Activated CD8-positive, alpha-beta memory T cell treated with anti-CD3 and anti-CD28 coated beads, Interleukin-2, amount 10 ng/mL, durations not matched to agents 7 days and 5 days (primary cell): ENCODE results near the gene GCK. TPM values are rescaled to one million over a fixed set of nuclear protein-coding genes. Genes with fewer than 3 reads are reported as not detected.

Experiments
- ATAC-seq: fragments of 150-1000 bp; cut with Tn5 transposase; one replicate; pipeline ENCODE4 v1.10.0; 2021; ENCODE audit warnings: moderate library complexity
- CTCF ChIA-PET: fragments of 350-600 bp; sonication (Branson Sonifier 250); formaldehyde crosslinking; loops from one replicate; lab custom pipeline; 2021; ENCODE audit warnings: antibody characterized with exemption; lab: Charles Lee
- DNase-seq: peaks from one replicate; pipeline ENCODE4 v3.0.0-alpha.2; 2020
- H3K27ac Mint-ChIP-seq: one replicate; pipeline ENCODE4 v1.8.0; 2021; ENCODE audit warnings: mild to moderate bottlenecking, mixed read lengths
- H3K27me3 Mint-ChIP-seq: one replicate; pipeline ENCODE4 v1.8.0; 2021; ENCODE audit warnings: mixed read lengths
- H3K36me3 Mint-ChIP-seq: one replicate; pipeline ENCODE4 v1.8.0; 2021; ENCODE audit warnings: mild to moderate bottlenecking, mixed read lengths
- H3K4me1 Mint-ChIP-seq: one replicate; pipeline ENCODE4 v1.8.0; 2021; ENCODE audit warnings: mixed read lengths
- H3K4me3 Mint-ChIP-seq: one replicate; pipeline ENCODE4 v1.8.0; 2021; ENCODE audit warnings: mild to moderate bottlenecking, moderate library complexity, mixed read lengths
- H3K9me3 Mint-ChIP-seq: one replicate; pipeline ENCODE4 v1.8.0; 2022; ENCODE audit warnings: low read depth, mixed read lengths
- total RNA-seq, 2 experiments: library from RNA; stranded (reverse); gene quantifications; one replicate each; pipeline ENCODE4 v1.2.3, GENCODE V29; 2021

Gene GCK
- total RNA-seq, 2 experiments from 2014 or later, result 0.23 TPM; not detected in 1

DNA sequence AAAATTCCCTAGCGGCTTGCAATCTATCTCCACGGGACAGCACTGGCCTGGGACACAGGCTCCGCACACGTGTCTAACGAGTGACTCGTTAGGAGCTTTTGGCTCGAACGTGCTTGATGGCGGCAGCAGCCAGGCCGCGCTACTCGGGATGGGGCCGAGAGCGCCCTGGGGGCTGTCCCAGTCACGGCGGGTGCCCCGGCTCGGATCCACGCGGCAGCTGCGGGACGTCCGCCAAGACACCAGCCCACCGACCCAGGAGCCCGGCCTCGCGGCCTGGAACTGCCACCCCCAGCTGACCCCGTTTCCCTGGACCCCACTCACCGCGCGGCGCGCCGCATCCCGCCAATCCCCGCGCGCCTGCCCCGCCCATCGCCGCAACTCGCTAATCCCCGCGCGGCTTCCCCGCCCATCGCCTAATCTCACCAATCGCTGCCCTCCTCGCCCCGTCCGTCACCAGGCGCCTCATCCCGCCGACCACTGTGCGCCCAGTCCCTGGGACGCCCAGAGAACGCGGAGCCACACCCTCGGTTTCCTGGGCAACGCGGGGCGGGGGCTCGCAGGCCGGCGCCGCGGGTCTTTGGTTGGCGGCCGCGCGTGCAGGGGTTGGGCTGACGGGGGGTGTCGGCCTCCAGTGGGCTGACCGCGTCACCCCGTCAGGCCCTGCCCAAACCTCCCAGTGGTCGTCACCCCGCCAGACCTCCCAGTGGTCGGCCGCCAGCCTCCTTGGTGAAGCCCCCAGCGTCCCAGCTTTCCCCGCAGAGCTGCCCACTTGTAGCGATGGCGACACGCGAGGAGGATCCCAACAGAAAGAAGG lies 65.8 kb downstream of the GCK start, which contains the start of gene POLD2:
POLD2 (minus strand) TSS at position 359 of the 814 bp plus-strand sequence. CDS start 1,495 bp downstream, outside the sequence.
- DNase-seq, result peak; percentile 99
- peak; percentile 99 for ATAC-seq
- H3K9me3 Mint-ChIP-seq, result no peaks in the 10 kb centered on the region
- H3K27me3 Mint-ChIP-seq, result peaks cover 18% of the 10 kb centered on the region
- H3K4me3 Mint-ChIP-seq, result peak within 1 kb of the TSS; percentile 79
- peaks cover 17% of the 10 kb centered on the region for H3K36me3 Mint-ChIP-seq
- CTCF ChIA-PET, result interaction anchor here (0.9 to 1.3 kb wide), 5 partner anchors 7 to 442 kb away, joined by 3 to 4 read pairs (median 3); no protein-coding TSS in a partner anchor
- H3K4me1 Mint-ChIP-seq, result peaks cover 36% of the 10 kb centered on the region
- peak within 1 kb of the TSS; percentile 61 for H3K27ac Mint-ChIP-seq

DNA sequence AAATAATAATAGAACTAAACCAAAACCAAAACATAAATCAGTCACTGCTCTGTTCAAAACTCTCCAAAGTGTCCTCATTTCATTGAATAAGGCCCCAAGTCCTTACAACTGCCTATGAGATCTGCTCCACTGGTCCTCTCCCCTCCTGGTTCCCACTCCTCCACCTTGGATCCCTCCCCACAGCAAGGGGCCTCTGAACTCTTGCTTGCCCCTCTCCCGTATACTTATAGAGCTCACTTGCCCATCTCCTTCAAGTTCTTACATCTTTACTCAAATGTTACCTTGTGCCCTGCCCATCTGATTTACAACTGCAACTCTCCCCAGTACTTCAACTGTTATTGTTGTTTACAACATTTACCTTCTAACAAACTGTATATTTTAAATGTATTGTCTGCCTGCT lies 66.7 kb downstream of the GCK start:
- ATAC-seq (no peak), DNase-seq (no peak)
- peaks cover 23% of the 10 kb centered on the region for H3K36me3 Mint-ChIP-seq
- peaks cover 15% of the 10 kb centered on the region for H3K27me3 Mint-ChIP-seq
- peak overlapping the region; percentile 61 for H3K27ac Mint-ChIP-seq
- H3K4me3 Mint-ChIP-seq, result peak overlapping the region; percentile 79
- no peaks in the 10 kb centered on the region for H3K9me3 Mint-ChIP-seq
- CTCF ChIA-PET, result interaction anchor here (0.9 to 1.3 kb wide), 6 partner anchors 8 to 443 kb away, joined by 3 to 4 read pairs (median 4); no protein-coding TSS in a partner anchor
- H3K4me1 Mint-ChIP-seq, result peaks cover 39% of the 10 kb centered on the region

DNA sequence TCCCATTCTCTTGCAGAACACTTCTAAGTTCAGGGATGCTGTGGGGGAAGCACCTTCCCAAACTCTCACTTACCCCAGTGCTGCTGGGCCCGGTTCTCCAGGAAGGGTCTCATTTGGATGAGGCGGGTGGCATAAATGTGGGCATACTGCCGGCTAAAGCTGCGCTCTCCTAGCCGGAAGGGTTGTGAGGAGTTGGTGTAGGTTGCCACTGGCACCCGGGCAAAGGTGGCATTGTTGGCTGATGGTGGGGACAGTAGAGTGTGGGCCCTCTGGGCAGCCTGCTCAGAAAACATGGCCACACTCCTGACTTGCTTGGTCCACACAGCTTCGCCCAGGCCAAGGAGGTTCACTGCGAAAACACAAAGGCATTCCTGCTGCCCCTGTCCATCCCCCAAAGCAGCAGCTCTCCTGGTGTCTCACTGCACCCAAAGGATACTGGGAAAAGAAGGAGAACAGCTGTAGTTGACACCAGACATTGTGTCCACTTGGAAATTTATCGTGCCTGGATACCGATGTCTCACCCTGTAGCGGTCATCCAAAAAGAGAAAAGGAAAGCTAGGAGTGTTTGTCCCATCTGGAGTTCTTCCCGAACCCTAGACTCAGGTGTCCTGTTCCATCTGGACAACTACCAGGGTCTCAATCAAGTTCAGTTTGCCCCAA lies 67.3 kb downstream of the GCK start:
- Mint-ChIP-seq H3K27ac (no peak overlapping the region), H3K27me3 (peaks cover 12% of the 10 kb centered on the region), H3K36me3 (peaks cover 27% of the 10 kb centered on the region), H3K9me3 (no peaks in the 10 kb centered on the region), H3K4me1 (peaks cover 39% of the 10 kb centered on the region), H3K4me3 (peak overlapping the region; percentile 79)
- DNase-seq, result no peak
- ATAC-seq, result no peak
- CTCF ChIA-PET, result interaction anchor here (1.2 to 1.3 kb wide), 2 partner anchors 9 to 13 kb away, joined by 3 to 4 read pairs; no protein-coding TSS in a partner anchor

DNA sequence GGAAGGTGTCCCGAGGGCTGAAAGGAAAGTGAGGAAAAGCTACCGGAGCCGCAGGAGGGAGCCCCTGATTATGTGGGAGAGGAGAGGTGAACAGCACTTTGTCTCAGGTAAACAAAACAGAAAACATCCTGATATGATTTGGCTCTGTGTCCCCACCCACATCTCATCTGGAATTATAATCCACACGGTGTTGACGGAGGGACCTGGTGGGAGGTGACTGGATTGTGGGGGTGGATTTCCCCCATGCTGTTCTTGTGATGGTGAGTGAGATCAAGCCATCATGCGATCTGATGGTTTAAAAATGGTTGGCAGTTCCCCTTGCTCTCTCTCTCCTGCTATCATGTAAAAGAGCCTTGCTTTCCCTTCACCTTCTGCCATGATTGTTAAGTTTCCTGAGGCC lies 68.8 kb downstream of the GCK start:
- Mint-ChIP-seq H3K9me3 (no peaks in the 10 kb centered on the region), H3K4me1 (peaks cover 39% of the 10 kb centered on the region), H3K4me3 (no peak overlapping the region), H3K36me3 (peaks cover 27% of the 10 kb centered on the region), H3K27ac (no peak overlapping the region), H3K27me3 (peaks cover 5% of the 10 kb centered on the region)
- DNase-seq (no peak), ATAC-seq (no peak)
- CTCF ChIA-PET, result interaction anchor here (1.2 kb wide), 1 partner anchor 80 kb away, joined by 3 read pairs; the partner anchor contains the start of gene YKT6

DNA sequence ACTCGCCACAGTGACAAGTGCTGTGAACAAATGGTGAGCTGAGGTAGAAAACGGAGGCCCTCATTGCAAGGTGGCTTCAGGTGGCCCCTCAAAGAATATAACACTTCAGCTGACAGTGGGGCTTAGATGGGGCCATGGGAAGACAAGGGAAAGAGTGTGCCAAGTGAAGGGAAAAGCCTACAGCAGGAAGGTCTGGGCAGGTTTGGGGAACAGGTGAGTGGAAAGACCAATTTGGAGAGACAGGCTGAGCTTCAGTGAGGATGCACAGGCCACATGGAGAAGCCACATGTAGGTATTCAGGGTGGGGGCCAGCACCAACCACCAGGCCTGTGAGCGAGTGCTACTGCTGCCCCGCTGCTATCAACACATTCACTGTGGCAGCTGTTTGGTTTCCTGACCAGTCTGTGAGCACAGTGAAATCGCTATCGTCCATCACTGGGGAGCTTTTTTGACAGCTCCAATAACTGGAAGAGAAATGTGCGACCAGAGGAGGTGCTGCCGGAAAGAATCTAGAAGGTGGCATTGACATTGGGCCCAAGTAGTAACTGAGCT lies 69.3 kb downstream of the GCK start:
- no peak overlapping the region for H3K27ac Mint-ChIP-seq
- H3K4me1 Mint-ChIP-seq, result peaks cover 39% of the 10 kb centered on the region
- no peaks in the 10 kb centered on the region for H3K9me3 Mint-ChIP-seq
- DNase-seq (no peak), ATAC-seq (no peak)
- no peaks in the 10 kb centered on the region for H3K27me3 Mint-ChIP-seq
- peaks cover 27% of the 10 kb centered on the region for H3K36me3 Mint-ChIP-seq
- no peak overlapping the region for H3K4me3 Mint-ChIP-seq
- CTCF ChIA-PET, result interaction anchor here (1.2 kb wide), 1 partner anchor 81 kb away, joined by 3 read pairs; the partner anchor contains the start of gene YKT6

DNA sequence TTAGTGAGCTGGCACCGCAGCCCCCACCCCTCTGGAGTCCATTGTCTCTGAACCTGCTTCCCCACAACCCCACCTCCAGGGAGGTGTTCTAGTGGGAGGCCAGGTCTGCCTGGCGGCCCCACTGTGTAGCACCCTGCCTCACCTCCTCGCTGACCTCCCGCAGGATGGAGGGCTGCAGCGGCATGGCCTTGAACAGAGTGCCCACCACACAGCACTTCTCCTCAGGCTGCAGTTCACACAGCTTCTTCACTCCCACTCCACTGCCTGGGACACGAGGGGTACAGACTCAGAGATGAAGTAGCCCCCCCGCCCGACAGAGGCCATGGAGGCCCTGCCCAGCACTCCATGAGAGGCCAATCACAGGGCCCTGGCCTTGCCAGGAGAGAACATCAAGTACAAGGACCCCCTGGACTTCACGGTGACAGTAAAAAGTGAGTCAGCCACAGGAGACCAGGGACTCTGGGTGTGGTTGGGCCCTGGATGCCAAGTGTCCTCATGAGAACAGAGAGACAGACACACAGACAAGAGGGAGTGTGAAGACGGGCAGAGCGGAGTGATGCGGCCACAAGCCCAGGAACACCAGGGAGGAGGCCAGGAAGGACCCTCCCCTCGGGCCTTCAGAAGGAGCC lies 71.3 kb downstream of the GCK start:
- no peak overlapping the region for H3K4me3 Mint-ChIP-seq
- H3K27me3 Mint-ChIP-seq, result no peaks in the 10 kb centered on the region
- no peak overlapping the region for H3K27ac Mint-ChIP-seq
- DNase-seq (no peak), ATAC-seq (no peak)
- no peaks in the 10 kb centered on the region for H3K9me3 Mint-ChIP-seq
- H3K4me1 Mint-ChIP-seq, result peaks cover 36% of the 10 kb centered on the region
- CTCF ChIA-PET, result no interaction called here
- peaks cover 32% of the 10 kb centered on the region for H3K36me3 Mint-ChIP-seq

DNA sequence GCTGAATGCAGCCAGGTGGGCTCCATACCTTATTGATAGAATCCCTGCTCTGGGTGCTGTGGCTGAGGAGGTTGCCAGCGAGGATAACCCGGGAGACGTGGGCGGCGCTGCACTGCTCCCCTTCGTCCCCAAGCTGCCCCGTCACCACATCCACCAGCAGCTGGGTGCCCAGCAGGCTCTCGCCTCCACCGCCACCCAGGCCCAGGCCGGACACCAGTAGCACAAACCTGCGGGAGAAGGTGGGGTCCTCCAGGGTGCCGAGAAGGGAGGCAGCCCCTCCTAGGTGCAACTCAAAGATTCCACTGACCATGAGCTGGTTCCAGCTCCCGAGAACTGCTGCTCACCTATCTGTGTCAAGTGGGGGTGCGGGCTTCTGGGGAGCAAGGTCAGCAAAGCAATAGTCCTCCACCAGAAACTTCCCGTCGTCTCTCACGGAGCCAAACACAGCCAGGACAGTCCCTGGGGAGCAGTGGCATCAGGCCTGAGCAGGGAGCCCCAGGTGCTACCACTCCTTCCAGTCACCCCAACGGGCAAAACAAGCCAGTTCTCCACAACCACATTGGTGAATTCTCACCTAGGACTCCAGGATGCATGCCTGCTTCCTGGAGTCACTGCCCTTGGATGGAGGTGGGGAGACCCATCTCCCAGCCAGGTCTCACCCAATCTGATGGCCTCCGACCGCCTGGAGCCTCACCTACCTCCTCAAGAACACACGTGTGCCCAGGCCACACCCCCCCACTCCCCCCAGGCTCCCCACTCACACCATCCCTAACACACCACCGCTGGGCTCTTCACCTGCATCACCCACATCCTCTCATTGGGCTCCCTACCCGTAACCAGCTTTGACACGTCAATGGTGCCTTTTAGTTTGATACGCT lies 72.2 kb downstream of the GCK start:
- DNase-seq (no peak), ATAC-seq (no peak)
- Mint-ChIP-seq H3K27ac (no peak overlapping the region), H3K36me3 (peaks cover 32% of the 10 kb centered on the region), H3K4me1 (peaks cover 29% of the 10 kb centered on the region), H3K9me3 (no peaks in the 10 kb centered on the region), H3K4me3 (no peak overlapping the region), H3K27me3 (no peaks in the 10 kb centered on the region)
- CTCF ChIA-PET, result no interaction called here

DNA sequence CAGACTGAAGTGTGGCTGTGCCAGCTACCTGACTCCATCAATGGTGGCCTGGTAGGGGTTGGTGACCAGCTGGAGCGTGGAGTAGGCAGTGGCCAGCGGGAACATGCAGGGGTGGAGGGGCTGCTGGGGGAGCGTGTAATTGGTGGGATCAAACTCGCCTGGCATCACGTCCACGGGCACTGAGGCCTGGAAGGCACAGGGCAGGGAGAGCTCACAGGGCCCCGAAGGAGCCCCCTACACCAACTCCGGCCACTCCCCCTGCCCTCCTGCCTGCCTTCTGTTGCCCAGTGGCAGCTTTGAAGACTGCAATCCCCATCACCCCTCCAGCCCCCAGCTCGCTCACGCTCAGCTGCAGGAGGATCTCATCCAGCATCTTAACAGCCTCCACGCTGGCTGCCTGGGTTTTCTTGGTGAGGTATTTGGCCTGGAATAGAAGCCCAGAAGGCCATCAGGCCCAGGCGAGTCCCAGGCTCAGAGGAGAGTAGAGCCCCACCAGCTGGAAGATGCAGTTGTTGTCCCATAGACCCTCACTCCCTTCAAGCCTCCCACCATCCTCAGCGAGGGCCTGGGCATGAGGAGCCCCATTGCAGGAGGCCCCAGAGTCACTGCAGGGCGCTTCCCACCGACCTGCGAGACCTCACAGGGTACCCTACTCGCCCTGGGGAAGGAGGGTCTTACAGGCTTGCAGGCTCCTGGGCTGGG lies 73.0 kb downstream of the GCK start:
- peaks cover 32% of the 10 kb centered on the region for H3K36me3 Mint-ChIP-seq
- H3K4me3 Mint-ChIP-seq, result no peak overlapping the region
- H3K27ac Mint-ChIP-seq, result no peak overlapping the region
- no peaks in the 10 kb centered on the region for H3K9me3 Mint-ChIP-seq
- DNase-seq (no peak), ATAC-seq (no peak)
- CTCF ChIA-PET, result interaction anchor here (1.5 kb wide), 1 partner anchor 81 kb away, joined by 4 read pairs; no protein-coding TSS in a partner anchor
- no peaks in the 10 kb centered on the region for H3K27me3 Mint-ChIP-seq
- H3K4me1 Mint-ChIP-seq, result peaks cover 23% of the 10 kb centered on the region

DNA sequence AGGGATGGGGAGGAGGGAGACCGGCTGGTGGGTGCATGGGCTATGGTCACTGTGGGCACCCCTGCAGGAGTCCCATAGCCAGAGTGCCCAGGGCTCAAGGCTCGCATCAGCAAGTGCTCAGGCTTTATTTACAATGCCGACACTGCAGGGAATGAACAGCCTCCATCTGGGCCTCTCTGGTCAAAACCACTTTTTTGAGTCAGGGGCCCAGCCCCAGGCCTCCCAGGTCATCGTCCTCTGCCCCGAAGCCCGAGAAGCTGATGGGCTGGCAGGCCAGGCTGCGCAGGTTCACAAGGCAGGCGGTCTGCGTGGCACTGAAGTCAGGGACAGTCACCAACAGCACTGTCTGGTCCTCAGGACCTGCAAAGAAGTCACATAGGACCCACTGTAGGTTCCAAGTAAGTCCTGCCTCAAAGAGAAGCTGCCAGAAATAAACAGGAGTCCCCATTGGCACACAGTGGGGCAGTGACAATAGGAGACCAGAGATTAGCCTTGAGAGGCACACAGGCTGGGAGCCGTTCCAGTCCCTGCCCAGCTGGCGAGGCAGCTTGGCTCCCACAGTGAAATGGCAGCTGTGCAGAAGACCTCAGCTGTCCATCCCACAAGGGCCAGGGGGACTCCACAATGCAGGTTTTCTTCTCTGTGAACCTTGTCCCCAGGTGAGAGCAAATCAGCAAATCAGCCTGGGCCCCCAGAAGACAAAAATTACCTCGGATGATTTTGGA lies 74.5 kb downstream of the GCK start:
- Mint-ChIP-seq H3K27me3 (no peaks in the 10 kb centered on the region), H3K27ac (no peak overlapping the region), H3K36me3 (peaks cover 24% of the 10 kb centered on the region), H3K4me3 (no peak overlapping the region), H3K4me1 (peaks cover 8% of the 10 kb centered on the region), H3K9me3 (no peaks in the 10 kb centered on the region)
- no peak for ATAC-seq
- CTCF ChIA-PET, result interaction anchor here (1.5 kb wide), 1 partner anchor 82 kb away, joined by 4 read pairs; no protein-coding TSS in a partner anchor
- no peak for DNase-seq

DNA sequence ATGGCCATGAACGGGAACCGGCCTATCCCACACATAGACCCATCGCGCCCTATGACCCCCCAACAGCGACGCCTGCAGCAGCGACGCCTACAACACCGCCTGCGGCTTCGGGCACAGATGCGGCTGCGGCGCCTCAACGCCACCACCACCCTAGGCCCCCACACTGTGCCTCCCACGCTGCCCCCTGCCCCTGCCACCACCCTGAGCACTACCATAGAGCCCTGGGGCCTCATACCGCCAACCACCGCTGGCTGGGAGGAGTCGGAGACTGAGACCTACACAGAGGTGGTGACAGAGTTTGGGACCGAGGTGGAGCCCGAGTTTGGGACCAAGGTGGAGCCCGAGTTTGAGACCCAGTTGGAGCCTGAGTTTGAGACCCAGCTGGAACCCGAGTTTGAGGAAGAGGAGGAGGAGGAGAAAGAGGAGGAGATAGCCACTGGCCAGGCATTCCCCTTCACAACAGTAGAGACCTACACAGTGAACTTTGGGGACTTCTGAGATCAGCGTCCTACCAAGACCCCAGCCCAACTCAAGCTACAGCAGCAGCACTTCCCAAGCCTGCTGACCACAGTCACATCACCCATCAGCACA lies 75.4 kb downstream of the GCK start:
- Mint-ChIP-seq H3K27me3 (no peaks in the 10 kb centered on the region), H3K27ac (no peak overlapping the region), H3K9me3 (no peaks in the 10 kb centered on the region), H3K4me1 (peaks cover 3% of the 10 kb centered on the region), H3K36me3 (peaks cover 16% of the 10 kb centered on the region), H3K4me3 (no peak overlapping the region)
- ATAC-seq (no peak), DNase-seq (no peak)
- CTCF ChIA-PET, result no interaction called here
